HG03442 (cell line): ENCODE data around the gene BTG4.

Source experiments
- ATAC-seq: cut with Tn5 transposase; IDR thresholded peaks from one replicate; pipeline ENCODE4 v1.9.1; 2021; ENCODE audit warnings: mild to moderate bottlenecking, moderate library complexity; ENCODE audit not compliant: unreplicated experiment

Gene BTG4

GRCh38 chr11:111512296-111513239 lies at the start of gene BTG4:
BTG4 (minus strand) TSS chr11:111512386; CDS start chr11:111498776, 13,610 bp downstream.
- no peak for ATAC-seq

GRCh38 chr11:111561791-111562325 lies 49.7 kb upstream of the BTG4 start:
- no peak for ATAC-seq

- no peak for ATAC-seq
Measured at GRCh38 chr11:111561306-111561705, 49.1 kb upstream of the BTG4 start.

GRCh38 chr11:111560800-111561199 lies 48.6 kb upstream of the BTG4 start:
- ATAC-seq = no peak

GRCh38 chr11:111559800-111560464 lies 47.7 kb upstream of the BTG4 start:
- no peak for ATAC-seq

- ATAC-seq = no peak
Measured at GRCh38 chr11:111557425-111558111, 45.4 kb upstream of the BTG4 start.

- ATAC-seq = no peak
Measured at GRCh38 chr11:111555255-111555654, 43.1 kb upstream of the BTG4 start.

GRCh38 chr11:111554532-111554931 lies 42.3 kb upstream of the BTG4 start:
- no peak for ATAC-seq

- no peak for ATAC-seq
Measured at GRCh38 chr11:111550258-111550657, 38.1 kb upstream of the BTG4 start.

GRCh38 chr11:111549869-111550203 lies 37.6 kb upstream of the BTG4 start:
- no peak for ATAC-seq

- no peak for ATAC-seq
Measured at GRCh38 chr11:111549196-111549868, 37.1 kb upstream of the BTG4 start.

GRCh38 chr11:111548525-111548924 lies 36.3 kb upstream of the BTG4 start:
- no peak for ATAC-seq

GRCh38 chr11:111542606-111543275 lies 30.6 kb upstream of the BTG4 start:
- ATAC-seq = no peak

GRCh38 chr11:111541254-111542061 lies 29.3 kb upstream of the BTG4 start:
- no peak for ATAC-seq

GRCh38 chr11:111540937-111541253 lies 28.7 kb upstream of the BTG4 start:
- ATAC-seq = no peak

- ATAC-seq = no peak
Measured at GRCh38 chr11:111540114-111540936, 28.1 kb upstream of the BTG4 start, which contains the start of gene LAYN. LAYN (plus strand) TSS chr11:111540720; CDS start chr11:111540844, 124 bp downstream.

GRCh38 chr11:111539426-111540113 lies 27.4 kb upstream of the BTG4 start:
- ATAC-seq = no peak
